ENCODE measurements around the gene PIGX.

Gene PIGX

DNA sequence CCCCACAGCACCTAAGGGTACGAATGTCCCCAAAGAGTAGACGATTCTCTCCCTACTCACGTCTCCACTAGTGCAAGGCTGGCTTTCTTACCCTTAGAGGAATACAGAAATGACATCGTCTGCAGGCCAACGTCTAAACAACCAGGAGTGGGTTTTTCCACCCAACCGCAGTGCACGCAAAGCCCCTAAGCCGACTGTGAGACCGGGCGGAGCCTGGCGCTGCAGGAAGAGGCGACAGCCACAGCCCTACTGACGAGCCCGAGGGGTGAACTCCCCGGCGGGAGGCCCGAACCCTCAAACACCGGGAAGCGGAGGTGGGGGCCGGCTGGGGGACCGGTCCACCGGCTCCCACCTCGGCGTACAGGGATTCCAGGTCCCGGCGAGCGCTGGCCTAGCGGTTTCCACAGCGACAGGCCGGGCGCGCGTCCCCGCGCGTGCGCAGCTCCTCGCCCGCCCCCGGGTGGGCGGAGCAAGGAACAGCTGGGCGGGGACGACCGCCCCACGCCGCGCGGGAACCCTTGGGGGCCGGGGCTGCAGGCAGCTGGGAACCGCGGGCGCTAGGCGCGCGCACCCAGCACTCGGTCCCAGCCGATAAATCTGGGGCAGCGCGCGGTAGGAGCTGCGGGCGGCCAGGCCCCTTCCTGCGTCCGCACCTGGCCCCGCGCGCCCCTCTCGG is at the start of gene PIGX, which contains the start of gene CEP19:
Gene PIGX (plus strand): TSS at position 540 of the 676 bp plus-strand sequence.
Gene CEP19 (minus strand): TSS at position 413 of the 676 bp plus-strand sequence. CDS start 3,593 bp downstream, outside the sequence.
- no peak for TF ChIP-seq ZFX (IDR thresholded peaks at IDR 0.05)
- TF ChIP-seq, protein P1, sequence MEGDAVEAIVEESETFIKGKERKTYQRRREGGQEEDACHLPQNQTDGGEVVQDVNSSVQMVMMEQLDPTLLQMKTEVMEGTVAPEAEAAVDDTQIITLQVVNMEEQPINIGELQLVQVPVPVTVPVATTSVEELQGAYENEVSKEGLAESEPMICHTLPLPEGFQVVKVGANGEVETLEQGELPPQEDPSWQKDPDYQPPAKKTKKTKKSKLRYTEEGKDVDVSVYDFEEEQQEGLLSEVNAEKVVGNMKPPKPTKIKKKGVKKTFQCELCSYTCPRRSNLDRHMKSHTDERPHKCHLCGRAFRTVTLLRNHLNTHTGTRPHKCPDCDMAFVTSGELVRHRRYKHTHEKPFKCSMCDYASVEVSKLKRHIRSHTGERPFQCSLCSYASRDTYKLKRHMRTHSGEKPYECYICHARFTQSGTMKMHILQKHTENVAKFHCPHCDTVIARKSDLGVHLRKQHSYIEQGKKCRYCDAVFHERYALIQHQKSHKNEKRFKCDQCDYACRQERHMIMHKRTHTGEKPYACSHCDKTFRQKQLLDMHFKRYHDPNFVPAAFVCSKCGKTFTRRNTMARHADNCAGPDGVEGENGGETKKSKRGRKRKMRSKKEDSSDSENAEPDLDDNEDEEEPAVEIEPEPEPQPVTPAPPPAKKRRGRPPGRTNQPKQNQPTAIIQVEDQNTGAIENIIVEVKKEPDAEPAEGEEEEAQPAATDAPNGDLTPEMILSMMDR (conservative IDR thresholded peaks at IDR 0.05): no peak
- H3K27ac ChIP-seq: peak within 1 kb of the TSS; percentile 79

DNA sequence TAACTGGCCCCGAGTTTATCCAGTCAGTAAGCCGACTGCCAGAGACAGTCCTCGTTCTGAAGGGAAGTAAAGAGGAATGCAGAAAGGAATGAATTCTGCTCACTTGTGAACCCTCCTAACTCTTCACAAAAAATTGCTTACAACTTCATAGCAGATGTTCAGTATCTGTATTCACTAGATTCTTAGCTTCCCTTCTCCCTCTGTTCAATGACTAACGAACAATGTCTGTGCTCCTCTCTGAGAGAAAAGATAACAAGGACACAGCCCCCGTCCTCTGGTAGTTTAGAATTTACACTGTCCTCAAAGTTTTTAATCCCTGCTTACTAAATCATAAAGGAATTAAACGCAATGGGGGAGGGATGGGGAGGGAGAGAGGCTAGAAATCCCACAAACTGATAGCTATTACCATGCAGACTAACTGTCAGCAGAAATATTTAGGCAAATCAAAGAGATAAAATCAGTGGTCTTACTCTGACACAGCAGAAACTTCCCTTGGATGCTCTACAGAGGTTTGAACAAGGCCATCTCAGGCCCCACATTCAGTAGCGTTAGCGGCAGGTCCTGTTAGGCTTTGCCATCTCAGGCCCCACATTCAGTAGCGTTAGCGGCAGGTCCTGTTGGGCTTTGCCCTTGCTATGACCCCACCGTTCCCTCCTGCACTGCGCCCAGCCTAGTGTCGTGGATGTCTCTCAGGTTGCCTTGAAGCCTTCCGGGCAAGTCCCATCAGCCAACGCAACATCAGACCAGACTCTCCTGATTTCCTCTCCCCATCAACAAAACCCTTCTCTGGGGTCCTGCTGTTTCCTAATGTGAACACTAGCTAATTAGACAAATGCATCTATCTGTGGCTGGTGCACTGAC is 49.2 kb upstream of the PIGX start:
- TF ChIP-seq ZFX (IDR thresholded peaks at IDR 0.05): no peak
- TF ChIP-seq, protein P1 (conservative IDR thresholded peaks at IDR 0.05): no peak
- no peak overlapping the region for H3K27ac ChIP-seq

DNA sequence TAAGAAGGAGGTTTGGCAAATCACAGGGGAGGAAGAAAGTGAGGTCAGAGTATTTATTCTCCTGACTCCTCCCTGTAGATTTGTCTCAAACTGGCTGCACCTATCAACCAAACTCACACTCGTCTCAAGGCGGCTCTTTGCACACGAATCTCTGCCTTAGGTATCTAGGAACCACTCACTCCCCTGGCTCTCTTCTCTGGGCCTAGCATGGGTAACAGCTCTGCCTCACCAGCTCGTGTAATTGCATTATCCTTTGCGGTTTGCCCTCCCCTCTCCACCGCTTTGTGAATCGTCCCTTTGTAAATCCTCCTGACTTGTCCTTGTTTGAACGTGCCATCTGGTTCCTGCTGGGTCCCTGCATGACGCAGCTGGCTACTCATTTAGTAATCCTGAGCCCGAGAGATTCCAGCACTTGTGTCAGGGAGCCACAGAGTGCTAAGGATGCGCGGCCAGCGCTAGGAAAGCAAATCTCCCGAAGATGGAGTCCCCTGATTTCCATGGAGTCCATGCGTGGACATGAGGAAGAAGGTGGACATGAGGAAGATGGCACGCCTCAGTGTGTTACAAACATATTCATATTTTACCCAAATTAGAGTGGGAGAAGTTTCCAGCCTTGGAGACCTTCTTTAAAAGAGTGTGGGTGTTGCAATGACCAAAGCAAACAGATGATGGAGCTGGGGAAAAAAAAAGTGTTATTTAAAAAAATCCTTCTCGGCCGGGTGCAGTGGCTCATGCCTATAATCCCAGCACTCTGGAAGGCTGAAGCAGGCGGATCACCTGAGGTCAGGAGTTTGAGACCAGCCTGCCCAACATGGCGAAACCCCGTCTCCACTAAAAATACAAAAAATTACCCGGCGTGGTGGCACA is 45.9 kb upstream of the PIGX start:
- no peak for TF ChIP-seq ZFX (IDR thresholded peaks at IDR 0.05)
- TF ChIP-seq, protein P1 (conservative IDR thresholded peaks at IDR 0.05): no peak
- H3K27ac ChIP-seq: no peak overlapping the region

DNA sequence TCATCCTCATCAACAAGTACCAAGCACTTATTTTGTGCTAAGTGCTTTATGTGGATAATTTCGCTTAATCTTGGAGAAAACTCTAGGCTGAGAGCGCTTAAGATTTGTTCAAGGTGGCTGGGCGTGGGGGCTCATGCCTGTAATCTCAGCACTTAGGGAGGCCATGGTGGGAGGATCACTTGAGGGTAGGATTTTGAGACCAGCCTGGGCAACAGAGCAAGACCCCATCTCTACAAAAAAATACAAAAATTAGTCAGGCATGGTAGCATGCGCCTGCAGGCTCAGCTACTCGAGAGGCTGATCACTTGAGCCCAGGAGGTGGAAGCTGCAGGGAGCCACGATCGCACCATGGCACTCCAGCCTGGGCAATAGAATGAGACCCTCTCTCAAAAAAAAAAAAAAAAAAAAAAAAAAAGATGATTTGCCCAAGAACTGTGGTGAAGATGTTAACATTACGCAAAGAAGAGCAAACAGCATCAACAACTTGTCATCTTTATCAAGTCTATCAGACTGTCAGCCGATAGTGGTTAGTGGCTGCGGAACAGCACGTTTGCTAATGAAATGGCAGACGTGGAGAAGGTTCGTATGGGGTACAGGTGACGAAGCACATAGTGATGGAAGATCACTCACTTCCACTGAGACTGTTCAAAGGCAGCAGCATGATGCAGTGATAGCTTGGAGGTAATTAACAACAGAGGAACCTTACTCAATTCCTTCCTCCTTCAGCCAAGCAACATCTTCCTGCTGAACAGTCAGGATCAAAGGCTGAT is 44.9 kb upstream of the PIGX start:
- H3K27ac ChIP-seq: no peak overlapping the region
- TF ChIP-seq, protein P1 (conservative IDR thresholded peaks at IDR 0.05): no peak
- TF ChIP-seq ZFX (IDR thresholded peaks at IDR 0.05): no peak

DNA sequence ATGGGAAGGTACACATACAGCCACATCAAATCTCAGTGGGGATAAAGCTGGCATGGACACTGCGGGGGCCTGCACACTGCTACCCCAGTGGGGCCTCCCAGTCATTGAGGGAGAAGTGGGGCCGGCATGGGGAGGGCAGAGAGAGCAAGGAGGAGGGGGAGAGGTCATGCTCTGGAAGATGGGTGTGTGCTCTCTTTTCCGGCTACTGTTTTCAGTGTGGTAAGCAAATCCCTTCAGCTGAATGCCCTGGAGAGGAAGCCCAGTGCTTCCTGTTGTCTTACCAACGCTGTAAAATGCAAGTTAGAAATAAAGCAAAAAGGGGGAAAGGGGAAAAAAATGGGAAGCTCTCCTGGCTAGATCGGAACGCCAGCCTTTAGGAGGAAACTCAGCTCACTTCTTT is 41.8 kb upstream of the PIGX start:
- H3K27ac ChIP-seq: no peak overlapping the region
- TF ChIP-seq ZFX (IDR thresholded peaks at IDR 0.05): no peak
- TF ChIP-seq, protein P1 (conservative IDR thresholded peaks at IDR 0.05): no peak

DNA sequence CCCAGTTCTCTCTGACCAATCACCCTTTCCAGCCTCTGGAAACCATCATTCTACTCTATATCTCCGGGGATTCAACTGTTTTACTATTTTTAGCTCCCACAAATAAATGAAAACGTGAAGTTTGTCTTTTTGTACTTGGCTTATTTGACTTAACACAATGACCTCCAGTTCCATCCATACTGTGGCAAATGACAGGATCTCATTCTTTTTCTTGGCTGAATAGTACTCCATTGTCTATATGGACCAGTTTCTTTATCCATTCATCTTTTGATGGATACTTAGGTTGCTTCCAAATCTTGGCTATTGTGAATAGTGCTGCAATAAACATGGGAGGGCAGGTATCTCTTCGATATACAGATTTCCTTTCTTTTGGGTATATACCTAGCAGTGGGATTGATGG is 38.5 kb upstream of the PIGX start:
- TF ChIP-seq, protein P1 (conservative IDR thresholded peaks at IDR 0.05): no peak
- no peak for TF ChIP-seq ZFX (IDR thresholded peaks at IDR 0.05)
- H3K27ac ChIP-seq: no peak overlapping the region
